Stomach (tissue), 4 donors: ENCODE results near the gene GSG1L.

Experiments used
- CTCF ChIP-seq, 7 experiments: fragments of 450-650 bp in 4 of 7; fragments of 200-600 bp in 3 of 7; sonication (generic) in 3 of 7; IDR thresholded peaks; one replicate each; pipeline ENCODE4 v1.5.1; 2016 to 2019; ENCODE audit warnings: antibody characterized with exemption in 7 of 7, control low read depth in 2 of 7, mild to moderate bottlenecking in 1 of 7
- EP300 ChIP-seq: sonication (generic); formaldehyde crosslinking; IDR thresholded peaks from one replicate; pipeline ENCODE4 v1.6.1; 2017; ENCODE audit warnings: antibody characterized with exemption
- POLR2A ChIP-seq, 4 donors: fragments of 450-650 bp; IDR thresholded peaks; one replicate each; pipeline ENCODE4 v1.6.1; 2016; ENCODE audit warnings: antibody characterized with exemption in 4 of 4, control low read depth in 2 of 4, mild to moderate bottlenecking in 1 of 4, moderate library complexity in 1 of 4
- POLR2AphosphoS5 ChIP-seq, 3 donors: sonication (generic); formaldehyde crosslinking; IDR thresholded peaks; one replicate each; pipeline ENCODE4 v1.6.1; 2016; ENCODE audit warnings: antibody characterized with exemption in 3 of 3

GRCh38 chr16:27851586-27851985 is 211.9 kb downstream of the GSG1L start:
- TF ChIP-seq EP300 (no peak), CTCF (IDR thresholded peaks at IDR 0.05) (no peak), POLR2A (IDR thresholded peaks at IDR 0.05) (no peak), POLR2AphosphoS5 (IDR thresholded peaks at IDR 0.05) (no peak)
